Measurements from ENCODE around the gene CYTL1. TPM values are rescaled to one million over a fixed set of nuclear protein-coding genes. Genes with fewer than 3 reads are reported as not detected.

CYTL1 gene
- polyA plus RNA-seq, 1 donor (not counting 4 experiments of a cell fraction or from before 2014, with no cell fraction given) = 0.30 TPM

GRCh38 chr4:5028480-5028879, 9.2 kb upstream of the CYTL1 start:
- H3K4me2 ChIP-seq (ENCODE audit: control insufficient read depth, extremely low read depth, insufficient read depth, low read depth, low read length) = no peak overlapping the region
- no peaks in the 10 kb centered on the region for H4K20me1 ChIP-seq (ENCODE audit: control insufficient read depth, extremely low read depth, insufficient read depth, low read length)
- TF ChIP-seq, protein P1, sequence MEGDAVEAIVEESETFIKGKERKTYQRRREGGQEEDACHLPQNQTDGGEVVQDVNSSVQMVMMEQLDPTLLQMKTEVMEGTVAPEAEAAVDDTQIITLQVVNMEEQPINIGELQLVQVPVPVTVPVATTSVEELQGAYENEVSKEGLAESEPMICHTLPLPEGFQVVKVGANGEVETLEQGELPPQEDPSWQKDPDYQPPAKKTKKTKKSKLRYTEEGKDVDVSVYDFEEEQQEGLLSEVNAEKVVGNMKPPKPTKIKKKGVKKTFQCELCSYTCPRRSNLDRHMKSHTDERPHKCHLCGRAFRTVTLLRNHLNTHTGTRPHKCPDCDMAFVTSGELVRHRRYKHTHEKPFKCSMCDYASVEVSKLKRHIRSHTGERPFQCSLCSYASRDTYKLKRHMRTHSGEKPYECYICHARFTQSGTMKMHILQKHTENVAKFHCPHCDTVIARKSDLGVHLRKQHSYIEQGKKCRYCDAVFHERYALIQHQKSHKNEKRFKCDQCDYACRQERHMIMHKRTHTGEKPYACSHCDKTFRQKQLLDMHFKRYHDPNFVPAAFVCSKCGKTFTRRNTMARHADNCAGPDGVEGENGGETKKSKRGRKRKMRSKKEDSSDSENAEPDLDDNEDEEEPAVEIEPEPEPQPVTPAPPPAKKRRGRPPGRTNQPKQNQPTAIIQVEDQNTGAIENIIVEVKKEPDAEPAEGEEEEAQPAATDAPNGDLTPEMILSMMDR (optimal IDR thresholded peaks at IDR 0.05 in 1 of 3, IDR thresholded peaks at IDR 0.05 in 1 of 3, conservative IDR thresholded peaks at IDR 0.05 in 1 of 3; ENCODE audit: extremely low read depth in 1 of 3, insufficient read depth in 2 of 3, low read length in 3 of 3) = no peak
- TF ChIP-seq EZH2 (IDR thresholded peaks at IDR 0.05; ENCODE audit: low read length) = no peak
- no peak overlapping the region for H2AFZ ChIP-seq (ENCODE audit: control insufficient read depth, low read length)
- H3K9me1 ChIP-seq (ENCODE audit: control insufficient read depth, extremely low read depth, insufficient read depth, low read length) = no peaks in the 10 kb centered on the region
- no peak for DNase-seq (ENCODE audit: low read depth, low spot score)
- no peaks in the 10 kb centered on the region for H3K36me3 ChIP-seq (ENCODE audit: control insufficient read depth in 2 of 2, extremely low read depth in 1 of 2, insufficient read depth in 2 of 2, low read length in 2 of 2)
- H3K27ac ChIP-seq (ENCODE audit: control insufficient read depth, insufficient read depth, low read length) = no peak overlapping the region
- H3K9ac ChIP-seq (ENCODE audit: control insufficient read depth, extremely low read depth, insufficient read depth, low read length) = no peak overlapping the region
- peaks cover 5% of the 10 kb centered on the region for H3K27me3 ChIP-seq (ENCODE audit: control insufficient read depth, extremely low read depth, insufficient read depth, low read length)
- H3K4me1 ChIP-seq (ENCODE audit: control insufficient read depth, extremely low read depth, insufficient read depth, low read length) = peaks cover 5% of the 10 kb centered on the region
- H3K9me3 ChIP-seq (ENCODE audit: control insufficient read depth, low read depth, low read length) = no peaks in the 10 kb centered on the region
- dilution Hi-C loops (cut with MboI; ENCODE audit: extremely low pct_ligation_motif_present, low sequenced_read_pairs) = no loop called here
- FAIRE-seq = no peak
- H3K79me2 ChIP-seq (ENCODE audit: control insufficient read depth, insufficient read depth, low read length) = no peaks in the 10 kb centered on the region
- no peak overlapping the region for H3K4me3 ChIP-seq (ENCODE audit: control insufficient read depth in 2 of 3, extremely low read depth in 1 of 3, insufficient read depth in 2 of 3, low read depth in 1 of 3, low read length in 3 of 3)

- no peaks in the 10 kb centered on the region for H3K79me2 ChIP-seq (ENCODE audit: control insufficient read depth, insufficient read depth, low read length)
- no peaks in the 10 kb centered on the region for H3K9me1 ChIP-seq (ENCODE audit: control insufficient read depth, extremely low read depth, insufficient read depth, low read length)
- H3K27me3 ChIP-seq (ENCODE audit: control insufficient read depth, extremely low read depth, insufficient read depth, low read length) = peaks cover 9% of the 10 kb centered on the region
- TF ChIP-seq EZH2 (IDR thresholded peaks at IDR 0.05; ENCODE audit: low read length) = no peak
- TF ChIP-seq, protein P1 (optimal IDR thresholded peaks at IDR 0.05 in 1 of 3, IDR thresholded peaks at IDR 0.05 in 1 of 3, conservative IDR thresholded peaks at IDR 0.05 in 1 of 3; ENCODE audit: extremely low read depth in 1 of 3, insufficient read depth in 2 of 3, low read length in 3 of 3) = no peak
- dilution Hi-C loops (cut with MboI; ENCODE audit: extremely low pct_ligation_motif_present, low sequenced_read_pairs) = no loop called here
- no peak overlapping the region for H2AFZ ChIP-seq (ENCODE audit: control insufficient read depth, low read length)
- no peak overlapping the region for H3K4me3 ChIP-seq (ENCODE audit: control insufficient read depth in 2 of 3, extremely low read depth in 1 of 3, insufficient read depth in 2 of 3, low read depth in 1 of 3, low read length in 3 of 3)
- H4K20me1 ChIP-seq (ENCODE audit: control insufficient read depth, extremely low read depth, insufficient read depth, low read length) = no peaks in the 10 kb centered on the region
- H3K4me1 ChIP-seq (ENCODE audit: control insufficient read depth, extremely low read depth, insufficient read depth, low read length) = no peaks in the 10 kb centered on the region
- H3K36me3 ChIP-seq (ENCODE audit: control insufficient read depth in 2 of 2, extremely low read depth in 1 of 2, insufficient read depth in 2 of 2, low read length in 2 of 2) = no peaks in the 10 kb centered on the region
- DNase-seq (ENCODE audit: low read depth, low spot score) = no peak
- H3K9ac ChIP-seq (ENCODE audit: control insufficient read depth, extremely low read depth, insufficient read depth, low read length) = no peak overlapping the region
- H3K27ac ChIP-seq (ENCODE audit: control insufficient read depth, insufficient read depth, low read length) = no peak overlapping the region
- no peak for FAIRE-seq
- H3K9me3 ChIP-seq (ENCODE audit: control insufficient read depth, low read depth, low read length) = no peaks in the 10 kb centered on the region
- H3K4me2 ChIP-seq (ENCODE audit: control insufficient read depth, extremely low read depth, insufficient read depth, low read depth, low read length) = no peak overlapping the region
Measured at GRCh38 chr4:5027346-5027745, 8.1 kb upstream of the CYTL1 start.
